GM19035 (cell line): ENCODE data around the gene COL15A1.

ENCODE experiments used
- ATAC-seq: cut with Tn5 transposase; IDR thresholded peaks from one replicate; pipeline ENCODE4 v1.9.1; 2021; ENCODE audit not compliant: unreplicated experiment

The COL15A1 gene

DNA sequence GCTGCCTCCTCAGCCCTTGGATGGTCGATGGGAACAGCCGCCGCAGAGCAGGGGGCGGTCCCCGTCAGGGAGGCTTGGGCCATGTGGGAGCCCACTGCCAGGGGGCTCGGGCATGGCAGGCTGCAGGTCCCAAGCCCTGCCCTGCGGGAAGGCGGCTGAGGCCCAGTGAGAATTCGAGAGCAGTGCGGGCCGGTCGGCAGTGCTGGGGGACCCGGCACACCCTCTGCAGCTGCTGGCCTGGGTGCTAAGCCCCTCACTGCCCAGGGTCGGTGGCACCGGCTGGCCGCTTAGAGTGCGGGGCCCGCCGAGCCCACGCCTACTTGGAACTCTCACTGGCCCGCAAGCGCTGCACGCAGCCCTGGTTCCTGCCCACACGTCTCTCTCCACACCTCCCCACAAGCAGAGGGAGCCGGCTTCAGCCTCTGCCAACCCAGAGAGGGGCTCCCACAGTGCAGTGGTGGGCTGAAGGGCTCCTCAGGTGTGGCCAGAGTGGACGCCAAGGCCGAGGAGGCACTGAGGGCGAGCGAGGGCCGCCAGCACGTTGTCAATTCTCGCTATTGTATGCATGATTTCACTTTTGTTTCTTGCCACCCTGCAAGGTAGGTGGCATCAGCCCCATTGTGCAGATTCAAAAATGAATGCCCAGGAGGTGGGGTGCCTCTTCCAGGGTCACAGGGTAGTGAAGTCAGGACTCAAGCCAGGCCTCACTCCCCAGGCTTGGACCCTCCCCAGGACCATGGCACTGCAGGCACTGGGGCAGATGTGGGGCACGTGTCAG is 48.6 kb downstream of the COL15A1 start:
- ATAC-seq, result no peak

GRCh38 chr9:98992885-98993569 is 49.3 kb downstream of the COL15A1 start:
- ATAC-seq, result peak; percentile 55

- ATAC-seq, result peak; percentile 63
Observed at GRCh38 chr9:98993570-98993945, 49.9 kb downstream of the COL15A1 start.

DNA sequence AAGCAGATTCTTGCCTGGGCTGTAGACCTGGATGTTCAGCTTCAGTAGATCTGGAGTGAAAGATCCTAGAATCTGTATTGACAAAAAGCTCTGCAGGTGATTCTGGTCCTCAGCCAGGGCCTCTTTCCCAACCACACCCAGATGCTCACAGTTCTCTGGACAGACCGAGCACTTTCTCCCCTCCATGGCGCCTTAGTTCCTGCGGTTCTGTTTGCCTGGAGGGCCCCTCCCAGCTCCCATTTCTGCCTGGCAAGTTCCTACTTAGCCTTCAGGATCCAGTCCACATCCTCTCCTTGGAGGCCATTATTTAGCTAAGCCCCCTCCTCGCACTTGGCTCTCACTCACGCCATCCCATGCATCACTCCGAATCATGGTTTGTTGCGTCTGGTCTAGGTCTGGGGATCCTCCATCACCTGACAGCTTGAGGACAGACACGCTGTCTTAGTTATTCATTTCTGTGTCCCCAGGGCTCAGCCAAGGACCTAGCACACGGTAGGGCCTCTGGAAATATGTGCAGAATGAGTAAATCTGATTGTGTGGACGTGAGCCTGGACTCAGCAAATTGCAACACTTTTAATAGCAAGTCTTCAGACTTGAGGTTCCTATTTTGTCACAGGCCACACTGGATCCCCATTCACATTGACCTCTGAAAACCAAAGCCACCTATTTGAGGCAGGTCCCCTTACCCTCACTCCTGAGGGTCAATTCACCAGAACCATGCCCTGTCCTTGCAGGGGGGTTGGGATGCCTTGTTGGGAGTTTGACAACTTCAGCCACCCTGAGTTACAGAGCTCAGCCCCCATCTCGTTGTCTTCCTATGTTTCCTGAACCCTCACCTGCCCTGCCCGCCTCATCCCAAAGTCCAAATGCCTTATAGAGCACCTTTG is 50.7 kb downstream of the COL15A1 start:
- ATAC-seq, result no peak

DNA sequence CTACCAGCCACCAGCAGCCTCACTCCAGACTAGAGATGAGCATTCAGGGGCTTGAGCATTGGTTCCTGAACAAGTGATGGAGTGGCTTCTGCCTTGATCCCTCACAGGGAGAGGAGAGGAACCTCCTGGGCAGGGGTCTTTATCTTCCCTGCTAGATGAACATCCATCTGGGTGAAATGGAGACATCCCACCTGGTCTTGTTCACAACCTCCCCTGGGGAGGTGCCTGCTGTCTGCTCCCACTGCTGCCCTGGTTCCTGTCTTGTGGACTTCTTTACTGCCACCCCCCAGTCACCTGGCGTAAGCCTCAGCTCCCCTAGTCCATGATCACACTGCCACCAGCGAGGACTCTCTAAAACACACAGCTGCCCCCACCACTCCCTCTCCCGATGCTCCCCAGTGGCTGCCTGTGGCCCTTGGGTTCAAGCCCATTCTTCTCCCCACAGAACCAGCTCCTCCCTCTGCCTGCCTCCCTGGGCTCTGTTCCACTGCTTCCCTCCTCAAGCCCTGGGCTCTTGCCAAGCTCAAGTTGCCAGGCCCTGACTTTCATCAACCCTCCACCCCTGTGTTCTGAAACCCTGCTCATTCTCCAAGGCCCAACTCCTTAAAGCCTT is 51.5 kb downstream of the COL15A1 start:
- no peak for ATAC-seq

DNA sequence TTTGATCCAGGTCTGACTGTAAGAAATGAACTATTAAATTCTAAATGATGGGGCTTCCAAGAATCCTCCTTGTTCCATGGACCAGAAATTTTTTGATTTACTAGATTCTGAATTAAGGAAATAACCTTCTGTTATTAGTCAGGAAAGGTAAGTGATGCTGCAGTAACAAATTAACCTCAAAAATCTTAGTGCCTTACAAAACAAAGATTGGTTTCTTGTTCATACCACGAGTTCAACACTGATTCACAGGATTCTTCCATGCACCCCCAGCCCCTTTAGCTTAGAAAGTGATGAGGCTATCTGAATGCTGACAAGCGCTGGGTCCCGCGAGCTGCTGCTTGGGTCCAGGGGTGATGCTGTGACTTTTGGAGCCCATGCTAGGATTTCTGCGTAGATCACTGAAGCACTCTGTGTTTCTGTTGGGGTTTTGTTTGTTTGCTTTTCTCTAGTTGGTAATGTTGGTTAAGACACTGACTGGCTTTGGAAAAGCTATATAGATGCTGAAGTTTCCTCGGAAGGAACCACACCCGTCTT is 52.3 kb downstream of the COL15A1 start:
- no peak for ATAC-seq

- no peak for ATAC-seq
Observed at GRCh38 chr9:98997604-98998003, 53.9 kb downstream of the COL15A1 start.

GRCh38 chr9:98998441-98999151 is 54.9 kb downstream of the COL15A1 start:
- ATAC-seq, result no peak

DNA sequence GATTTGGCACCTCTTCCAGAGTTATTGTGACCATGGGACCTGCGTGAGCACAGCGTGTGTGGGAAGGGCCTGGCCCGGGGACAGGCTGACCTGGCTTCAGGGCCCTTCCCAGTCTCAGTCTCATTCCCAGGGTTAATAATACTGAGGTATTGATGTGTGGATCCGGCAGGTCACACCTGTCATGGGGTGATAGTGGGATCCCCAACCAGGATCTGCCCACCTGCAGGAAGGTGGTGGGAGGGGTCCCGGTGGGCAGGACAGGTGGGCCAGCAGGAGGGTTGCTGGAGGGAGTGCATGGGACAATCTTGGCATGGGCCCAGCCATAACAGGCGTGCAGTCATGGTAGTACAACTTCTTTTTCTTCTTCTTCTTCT is 55.4 kb downstream of the COL15A1 start:
- no peak for ATAC-seq

GRCh38 chr9:99000476-99001395 is 57.0 kb downstream of the COL15A1 start:
- ATAC-seq, result no peak

DNA sequence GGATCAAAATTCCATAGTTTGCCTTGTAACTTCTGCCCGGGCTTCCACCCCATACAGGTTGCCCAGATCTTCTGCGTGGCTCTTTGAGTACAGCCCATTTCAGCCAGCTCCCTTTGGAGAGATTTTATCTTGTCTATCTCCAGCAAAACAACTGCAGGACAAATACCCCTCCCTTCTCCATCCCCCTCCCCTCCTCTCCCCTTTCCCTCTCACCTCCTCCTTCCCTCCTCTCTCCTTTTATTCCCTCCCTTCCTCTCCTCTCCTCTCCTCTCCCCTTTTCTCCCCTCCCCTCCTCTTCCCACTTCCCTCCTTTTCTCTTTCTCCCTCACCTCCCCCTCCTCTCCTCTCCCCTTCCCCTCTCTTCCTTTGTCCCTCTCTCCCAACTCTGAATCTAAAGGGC is 58.2 kb downstream of the COL15A1 start:
- no peak for ATAC-seq

DNA sequence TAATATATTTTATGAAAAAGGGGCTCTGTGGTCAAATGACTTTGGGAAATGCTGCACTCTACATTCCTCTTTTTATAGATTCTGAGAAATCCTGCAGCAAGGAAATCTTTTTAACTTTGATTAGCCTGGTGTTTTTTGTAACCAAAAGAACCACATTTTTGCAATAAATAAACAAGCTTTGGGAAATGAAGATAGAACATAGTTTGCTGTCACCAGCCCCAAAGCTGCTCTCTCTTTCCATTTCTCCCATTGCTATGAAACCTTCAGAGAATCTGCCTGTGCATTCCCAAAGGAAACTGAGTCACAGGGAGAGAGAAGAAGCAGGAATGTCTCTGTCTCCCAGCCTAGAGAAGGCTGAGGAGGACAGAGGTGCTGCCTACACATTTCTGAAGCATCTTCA is 59.0 kb downstream of the COL15A1 start:
- no peak for ATAC-seq

DNA sequence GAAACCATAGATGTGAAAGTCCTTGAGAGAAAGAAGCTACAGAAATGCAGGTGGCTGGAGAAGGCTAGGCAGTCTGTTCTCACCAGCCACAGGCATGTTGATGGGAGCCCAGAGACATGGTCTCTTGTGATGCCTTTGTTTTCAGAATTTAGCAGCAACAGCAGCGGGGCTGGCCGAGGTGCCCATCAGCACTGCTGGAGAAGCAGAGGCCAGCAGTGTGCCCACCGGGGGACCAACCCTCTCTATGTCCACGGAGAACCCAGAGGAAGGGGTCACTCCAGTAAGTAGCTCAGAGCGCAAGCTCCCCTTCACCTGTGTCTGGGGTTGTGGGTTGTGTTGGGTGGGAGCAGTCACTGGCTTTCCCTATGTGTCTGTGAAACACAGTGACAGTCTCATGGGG is 59.6 kb downstream of the COL15A1 start:
- ATAC-seq, result no peak

- ATAC-seq, result no peak
Observed at GRCh38 chr9:99004115-99004514, 60.4 kb downstream of the COL15A1 start.

DNA sequence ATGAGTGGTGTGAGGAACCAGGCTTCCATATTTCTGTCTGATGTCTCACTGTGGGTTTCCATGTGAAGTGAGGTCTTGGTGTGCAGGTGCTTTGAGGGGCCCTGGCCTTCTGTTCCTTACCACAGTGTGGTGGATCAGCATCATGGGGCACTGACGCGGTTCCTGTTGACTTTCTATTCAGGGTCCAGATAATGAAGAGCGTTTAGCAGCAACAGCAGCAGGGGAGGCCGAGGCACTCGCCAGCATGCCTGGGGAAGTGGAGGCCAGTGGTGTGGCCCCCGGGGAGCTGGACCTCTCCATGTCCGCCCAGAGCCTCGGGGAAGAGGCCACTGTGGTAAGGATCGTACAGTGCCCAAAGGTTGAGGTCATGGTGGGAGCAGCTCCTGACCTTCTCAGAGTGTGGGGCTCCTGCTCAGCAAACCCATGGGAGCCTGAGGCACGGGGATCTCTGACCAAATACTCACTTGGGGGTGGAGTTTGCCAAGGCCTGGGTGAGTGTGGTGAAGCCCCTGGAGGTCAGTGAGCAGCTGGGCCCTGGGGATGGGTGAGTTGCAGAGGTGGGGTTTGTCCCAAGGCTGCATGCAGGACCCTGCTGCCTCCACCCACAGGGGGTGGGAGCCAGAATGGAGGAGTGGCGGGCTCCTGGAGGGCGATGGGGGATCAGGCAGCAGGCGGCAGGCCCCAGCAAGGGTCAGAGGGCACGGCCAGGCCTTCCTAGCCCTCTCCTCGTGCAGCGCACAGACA is 61.2 kb downstream of the COL15A1 start:
- no peak for ATAC-seq

DNA sequence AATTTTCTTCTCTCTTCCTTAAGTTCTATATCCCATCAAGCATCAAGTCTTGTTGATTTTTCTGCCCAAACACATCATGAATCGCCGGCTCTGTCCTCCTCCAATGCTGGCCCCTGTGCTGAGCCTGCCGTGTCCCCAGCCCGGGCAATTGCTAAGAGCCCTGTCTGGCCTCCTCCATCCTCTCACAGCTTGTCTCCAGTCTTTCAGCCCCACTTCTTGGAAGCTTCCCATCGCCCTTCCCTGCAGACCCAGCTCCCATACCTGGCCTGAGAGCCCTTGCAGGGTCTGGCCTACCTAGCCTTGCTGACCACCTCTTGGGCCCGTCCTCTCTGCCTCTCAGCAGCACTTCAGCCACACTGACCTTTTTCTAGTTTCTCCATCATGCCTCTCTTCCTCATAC is 61.9 kb downstream of the COL15A1 start:
- ATAC-seq, result no peak

GRCh38 chr9:99006511-99006910 is 62.8 kb downstream of the COL15A1 start:
- no peak for ATAC-seq

DNA sequence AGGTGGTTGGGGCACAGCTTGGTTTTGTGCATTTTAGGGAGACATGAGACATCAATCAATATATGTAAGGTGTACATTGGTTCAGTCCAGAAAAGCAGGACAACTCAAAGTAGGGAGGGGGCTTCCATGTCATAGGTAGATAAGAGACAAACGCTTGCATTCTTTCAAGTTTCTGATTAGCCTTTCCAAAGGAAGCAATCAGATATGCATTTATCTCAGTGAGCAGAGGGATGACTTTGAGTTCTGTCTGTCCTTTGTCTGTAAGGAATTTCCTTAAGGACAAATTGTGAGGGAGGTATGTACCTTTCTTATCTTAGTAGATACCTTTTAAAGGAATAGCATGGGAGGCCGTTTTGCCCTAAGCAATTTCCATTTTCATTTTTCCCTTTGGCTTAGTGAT is 63.3 kb downstream of the COL15A1 start:
- ATAC-seq, result no peak

DNA sequence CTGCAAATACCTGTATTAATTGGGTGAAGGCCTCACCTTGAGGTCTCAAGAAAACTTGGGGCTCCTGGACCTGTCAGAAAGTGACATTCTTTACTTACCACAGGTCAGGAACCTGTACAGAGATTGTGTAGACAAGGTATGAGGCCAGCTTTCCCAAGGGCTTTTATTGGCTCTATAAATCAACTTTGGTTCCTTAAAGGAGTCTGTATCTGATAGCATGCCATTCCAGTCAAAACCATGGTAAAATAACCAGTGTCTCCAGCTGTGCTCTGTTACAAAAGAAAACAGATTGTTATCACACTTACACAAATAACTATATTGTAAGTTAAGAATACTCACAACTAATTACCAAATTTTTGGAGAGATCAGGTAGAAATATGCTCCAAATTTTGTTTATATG is 64.5 kb downstream of the COL15A1 start:
- ATAC-seq, result no peak
